22Rv1 (cell line): ENCODE measurements around the gene HOXD13.
A peak's percentile ranks its signal among the peaks of the same experiment; 100 is the strongest.

Source experiments
- H3K27ac ChIP-seq: fragments of 450-650 bp; 2 replicates; pipeline ENCODE4 v1.5.1; 2017
- ZFX ChIP-seq: fragments of 450-650 bp; IDR thresholded peaks from 2 replicates; pipeline ENCODE4 v1.6.1; 2017; ENCODE audit warnings: antibody characterized with exemption, borderline replicate concordance
- TF ChIP-seq, protein P1 (sequence below): fragments of 450-650 bp; IDR thresholded peaks from 2 replicates; pipeline ENCODE4 v1.5.1; 2017; ENCODE audit warnings: mild to moderate bottlenecking

HOXD13 gene

DNA sequence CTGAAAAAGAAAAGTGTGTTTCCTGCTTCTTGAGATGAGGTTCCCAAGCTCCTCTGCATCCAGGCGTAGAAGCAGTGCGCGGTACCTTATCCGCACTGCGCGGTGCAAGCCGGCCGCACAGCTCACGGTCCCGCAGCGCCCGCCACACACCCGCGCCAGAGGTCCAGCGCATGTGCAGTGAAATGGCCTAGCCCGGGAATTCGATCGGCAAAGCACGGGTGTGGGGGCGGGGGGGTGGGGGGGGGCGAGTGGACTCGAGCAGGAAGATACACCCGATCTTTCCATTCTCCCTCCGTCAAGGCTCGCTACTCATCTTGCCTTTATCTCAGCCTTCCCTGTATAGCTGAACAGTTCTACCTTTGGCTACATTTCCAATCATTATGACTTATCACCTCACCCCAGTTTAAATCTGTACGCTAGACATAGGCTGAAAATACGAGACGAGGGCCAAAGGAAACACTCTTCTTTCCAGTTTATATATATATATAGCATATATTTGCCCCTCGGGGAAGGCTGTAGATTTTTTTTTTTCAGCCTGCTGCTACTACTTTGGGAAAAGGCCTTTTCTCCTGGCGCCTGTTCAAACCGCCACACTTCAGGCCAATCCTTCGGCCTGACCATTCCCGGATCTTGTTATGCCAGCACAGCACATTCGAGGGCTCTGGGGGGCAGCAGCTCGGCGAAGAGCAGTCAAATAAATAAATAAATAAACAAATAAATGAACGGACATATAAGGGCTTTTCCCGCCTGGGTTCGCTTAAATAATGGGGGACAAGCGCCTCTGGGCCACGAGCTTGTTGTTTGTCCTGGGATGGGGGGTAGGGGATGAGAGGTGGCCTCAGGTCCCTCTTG lies 47.4 kb downstream of the HOXD13 start:
- no peak for TF ChIP-seq ZFX
- TF ChIP-seq, protein P1, sequence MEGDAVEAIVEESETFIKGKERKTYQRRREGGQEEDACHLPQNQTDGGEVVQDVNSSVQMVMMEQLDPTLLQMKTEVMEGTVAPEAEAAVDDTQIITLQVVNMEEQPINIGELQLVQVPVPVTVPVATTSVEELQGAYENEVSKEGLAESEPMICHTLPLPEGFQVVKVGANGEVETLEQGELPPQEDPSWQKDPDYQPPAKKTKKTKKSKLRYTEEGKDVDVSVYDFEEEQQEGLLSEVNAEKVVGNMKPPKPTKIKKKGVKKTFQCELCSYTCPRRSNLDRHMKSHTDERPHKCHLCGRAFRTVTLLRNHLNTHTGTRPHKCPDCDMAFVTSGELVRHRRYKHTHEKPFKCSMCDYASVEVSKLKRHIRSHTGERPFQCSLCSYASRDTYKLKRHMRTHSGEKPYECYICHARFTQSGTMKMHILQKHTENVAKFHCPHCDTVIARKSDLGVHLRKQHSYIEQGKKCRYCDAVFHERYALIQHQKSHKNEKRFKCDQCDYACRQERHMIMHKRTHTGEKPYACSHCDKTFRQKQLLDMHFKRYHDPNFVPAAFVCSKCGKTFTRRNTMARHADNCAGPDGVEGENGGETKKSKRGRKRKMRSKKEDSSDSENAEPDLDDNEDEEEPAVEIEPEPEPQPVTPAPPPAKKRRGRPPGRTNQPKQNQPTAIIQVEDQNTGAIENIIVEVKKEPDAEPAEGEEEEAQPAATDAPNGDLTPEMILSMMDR: no peak
- no peak overlapping the region for H3K27ac ChIP-seq

DNA sequence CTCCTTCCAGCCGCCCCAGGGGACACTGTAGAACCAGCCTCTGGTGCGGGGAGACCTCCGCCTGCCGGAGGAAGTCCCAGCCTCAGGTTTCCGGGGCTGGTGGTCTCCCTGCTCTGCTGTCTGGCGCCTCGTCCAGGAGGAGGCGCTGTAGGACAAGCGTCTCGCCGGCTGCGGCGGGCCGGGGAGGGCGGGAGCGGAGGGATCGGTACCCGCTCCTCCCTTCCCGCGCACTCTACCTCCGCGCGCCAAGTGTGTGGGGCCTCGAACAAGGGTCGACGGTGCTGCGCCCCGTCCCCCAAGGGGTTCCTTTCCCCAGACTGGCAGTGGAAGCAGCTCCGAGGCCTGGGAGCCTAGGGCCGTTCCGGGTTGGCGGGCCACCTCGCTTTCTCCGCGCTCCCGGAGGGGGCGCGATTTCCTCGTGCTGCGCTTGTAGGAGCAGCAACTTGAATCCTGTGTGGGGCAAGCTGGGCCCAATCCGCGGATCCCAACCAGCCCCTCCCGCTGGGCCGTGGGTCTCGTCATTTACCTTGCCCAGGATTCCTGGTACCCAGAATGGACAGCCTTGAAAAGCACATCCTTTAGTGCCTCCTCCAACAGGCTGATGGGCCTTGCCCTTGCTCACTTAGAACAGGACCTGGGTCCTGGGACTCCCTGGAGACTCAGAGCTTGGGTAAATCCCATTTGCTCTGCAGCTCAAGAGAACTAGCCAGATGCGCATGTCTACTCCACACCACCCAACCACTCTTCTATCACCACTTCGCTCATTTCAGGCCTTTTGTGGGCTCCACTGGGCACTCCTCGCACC lies 48.2 kb downstream of the HOXD13 start:
- TF ChIP-seq ZFX: no peak
- TF ChIP-seq, protein P1: peak; percentile 79
- H3K27ac ChIP-seq: no peak overlapping the region

DNA sequence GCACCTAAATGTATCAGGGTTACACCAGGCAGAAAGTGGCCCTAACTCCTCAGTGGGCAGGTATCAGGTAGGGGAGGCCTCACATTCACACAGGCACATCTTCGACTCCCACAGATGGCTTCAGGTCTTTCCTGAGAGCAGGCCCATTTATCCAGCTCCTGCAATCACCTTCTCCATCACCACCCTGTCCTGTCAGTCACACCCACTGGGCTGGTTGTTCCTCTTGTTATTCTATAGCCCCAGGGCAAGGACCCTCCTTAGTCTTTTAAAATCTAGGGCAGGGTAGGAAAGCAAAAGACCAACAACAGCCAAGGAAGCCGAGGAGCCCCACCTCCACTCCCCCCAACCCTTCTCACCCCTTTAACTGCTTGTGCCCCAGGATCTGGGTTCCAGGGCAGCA lies 49.8 kb downstream of the HOXD13 start:
- no peak for TF ChIP-seq ZFX
- TF ChIP-seq, protein P1: no peak
- no peak overlapping the region for H3K27ac ChIP-seq
